Umbilical cord (tissue), 2 donors: ENCODE data around the gene PYHIN1. TPM values are rescaled to one million over a fixed set of nuclear protein-coding genes. Genes with fewer than 3 reads are reported as not detected.

Source experiments
- DNase-seq: peaks from one replicate; pipeline ENCODE4 v3.0.0-alpha.2; 2015; ENCODE audit warnings: low spot score
- total RNA-seq: library from RNA; depleted of rRNA; stranded (reverse); fragments of >200 nt; gene quantifications from one replicate; pipeline ENCODE4 v1.2.3, GENCODE V29; 2014; ENCODE audit warnings: low replicate concordance; ENCODE audit not compliant: insufficient read depth

PYHIN1 gene
- total RNA-seq, result 5.8 TPM

DNA sequence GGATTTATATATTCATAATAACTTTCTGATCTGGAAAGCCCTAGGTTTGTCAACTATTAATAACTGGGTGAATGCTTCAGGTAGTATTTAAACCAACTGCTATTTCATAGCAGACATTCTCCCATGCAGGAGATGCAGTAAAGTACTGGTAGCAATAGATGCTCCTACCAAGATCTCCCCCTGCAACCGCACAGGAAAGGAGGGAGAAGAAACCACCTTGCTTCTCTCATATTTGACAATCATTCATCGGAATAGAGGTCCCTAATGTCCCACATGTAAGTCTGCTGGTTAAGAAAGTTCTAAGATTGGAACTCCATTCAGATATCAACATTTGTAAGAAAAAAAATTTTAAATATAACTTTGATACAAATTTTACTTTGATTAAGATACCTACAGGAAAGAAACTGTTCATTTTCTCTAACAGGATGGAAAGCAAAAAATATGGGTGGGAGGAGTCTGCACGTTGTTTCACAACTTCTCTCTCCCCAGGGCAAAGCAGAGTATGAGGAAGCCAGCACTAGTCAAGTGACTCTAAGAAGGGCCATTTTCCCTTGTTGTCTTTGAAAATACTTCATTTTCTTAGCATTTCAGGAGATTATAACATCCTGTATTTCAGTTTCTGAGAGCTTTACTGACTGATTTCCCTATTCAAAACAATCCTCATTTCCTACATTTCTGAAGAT lies at the start of gene PYHIN1:
Gene PYHIN1, plus strand, starts transcription at position 498 of the 683 bp plus-strand sequence. CDS start 5,359 bp downstream, outside the sequence.
- no peak for DNase-seq

DNA sequence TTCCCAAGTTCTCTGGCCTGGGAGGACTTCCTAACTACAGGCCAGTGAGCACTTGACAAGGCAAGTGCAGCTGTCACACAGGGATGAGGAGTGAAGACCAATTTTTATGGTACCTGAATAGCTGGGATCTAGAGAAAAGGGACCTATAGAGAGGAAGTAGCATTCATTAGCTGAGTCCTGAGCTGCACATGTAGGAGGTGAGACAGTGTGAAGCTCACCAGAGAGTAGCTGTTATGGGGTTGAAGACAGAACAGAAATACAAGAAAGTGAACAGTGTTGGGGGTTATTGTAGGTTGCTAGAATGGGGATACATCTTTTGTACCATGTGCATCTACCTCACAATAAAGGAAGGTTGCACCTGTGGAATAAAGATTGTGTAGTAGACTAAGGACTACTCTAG lies 37.7 kb upstream of the PYHIN1 start:
- DNase-seq, result no peak

DNA sequence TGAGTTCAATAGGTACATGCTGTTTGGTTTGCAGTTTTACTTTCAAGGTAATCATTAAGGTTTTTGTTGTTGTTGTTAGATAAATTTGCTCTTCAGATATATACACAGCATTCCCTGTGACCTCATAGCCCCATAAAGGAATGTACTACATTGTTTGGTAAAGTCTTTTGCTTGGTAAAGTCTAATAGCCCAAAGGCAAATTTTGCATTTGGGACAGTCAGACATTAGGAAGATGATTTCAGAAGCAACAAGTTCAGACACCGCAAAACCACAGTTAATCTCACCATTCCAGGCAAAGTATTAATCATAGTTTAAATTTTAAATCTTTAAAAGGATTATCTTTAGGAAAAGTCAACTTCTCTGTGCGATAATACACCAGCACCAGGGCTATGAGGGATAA lies 32.6 kb upstream of the PYHIN1 start:
- no peak for DNase-seq

DNA sequence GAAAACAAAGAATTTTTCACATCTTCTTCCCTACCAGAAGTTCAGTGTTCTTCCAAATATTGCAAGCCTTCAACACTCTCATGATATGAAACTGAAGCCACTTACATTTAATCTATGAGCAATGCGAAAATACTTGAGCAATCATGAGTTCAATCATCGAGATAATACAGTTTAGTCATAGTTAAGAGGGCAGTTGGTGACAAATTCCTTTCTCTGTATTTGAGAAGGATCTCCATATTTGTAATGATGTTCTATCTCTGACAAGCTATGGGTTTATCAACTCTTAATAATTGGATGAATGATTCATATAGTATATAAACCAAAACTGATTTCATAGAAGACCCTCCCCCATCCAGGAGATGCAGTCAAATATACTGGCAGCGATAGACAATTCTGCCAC lies 29.7 kb upstream of the PYHIN1 start:
- DNase-seq, result no peak

DNA sequence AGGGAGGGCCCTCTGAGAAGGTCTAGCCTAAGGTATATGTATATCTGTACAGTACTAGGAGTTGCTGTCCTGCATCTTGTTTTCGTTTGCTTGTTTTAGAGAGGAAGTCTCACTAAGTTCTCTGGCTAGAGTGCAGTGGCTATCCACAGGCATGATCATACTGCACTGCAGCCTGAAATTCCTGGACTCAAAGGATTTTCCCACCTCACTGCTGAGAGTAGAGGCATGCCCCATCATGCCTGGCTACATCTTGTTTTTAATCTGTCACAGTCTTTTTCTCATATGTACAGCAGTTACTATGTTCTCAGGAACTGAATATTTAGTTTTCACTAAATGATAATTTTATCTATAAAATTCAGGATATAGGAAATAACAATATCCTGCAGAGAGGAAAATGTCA lies 15.3 kb upstream of the PYHIN1 start:
- no peak for DNase-seq

DNA sequence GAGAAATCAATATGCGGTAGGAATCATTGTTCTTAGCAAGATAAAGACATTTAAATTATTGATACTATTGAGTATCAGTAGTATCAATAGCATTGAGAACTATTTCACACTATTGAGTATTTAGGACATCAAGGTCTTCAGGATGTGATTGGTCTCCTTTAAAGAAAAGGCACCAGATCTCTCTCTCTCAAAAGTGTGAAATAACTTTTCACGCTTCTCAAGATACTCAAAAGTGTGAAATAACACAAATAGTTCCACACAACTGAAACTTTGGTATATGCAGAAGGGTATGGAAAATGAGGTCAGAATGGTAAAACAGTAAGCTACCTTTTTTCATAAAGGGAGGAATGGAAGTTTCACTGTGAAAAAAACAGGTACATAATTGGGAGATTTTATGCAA lies 6.7 kb upstream of the PYHIN1 start:
- DNase-seq, result no peak

DNA sequence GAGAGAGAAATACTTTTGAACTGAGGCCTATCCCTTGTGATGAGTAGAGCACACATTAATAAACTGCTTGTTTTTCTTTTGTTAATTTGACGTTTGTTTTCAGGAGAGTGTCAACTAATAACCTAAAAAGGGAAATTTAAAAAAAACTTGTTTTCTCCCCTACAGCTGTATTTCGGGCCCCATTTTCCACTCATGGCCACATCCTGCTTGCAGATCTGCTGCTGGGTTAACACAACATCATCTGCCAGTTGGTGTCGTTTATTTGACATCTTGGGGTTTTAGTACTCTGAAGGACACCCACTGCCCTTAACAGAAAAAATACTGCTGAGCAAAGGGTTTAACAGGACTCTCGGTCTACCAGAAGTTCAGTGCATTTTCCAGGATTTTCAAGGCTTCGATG lies 848 bp upstream of the PYHIN1 start:
- no peak for DNase-seq

DNA sequence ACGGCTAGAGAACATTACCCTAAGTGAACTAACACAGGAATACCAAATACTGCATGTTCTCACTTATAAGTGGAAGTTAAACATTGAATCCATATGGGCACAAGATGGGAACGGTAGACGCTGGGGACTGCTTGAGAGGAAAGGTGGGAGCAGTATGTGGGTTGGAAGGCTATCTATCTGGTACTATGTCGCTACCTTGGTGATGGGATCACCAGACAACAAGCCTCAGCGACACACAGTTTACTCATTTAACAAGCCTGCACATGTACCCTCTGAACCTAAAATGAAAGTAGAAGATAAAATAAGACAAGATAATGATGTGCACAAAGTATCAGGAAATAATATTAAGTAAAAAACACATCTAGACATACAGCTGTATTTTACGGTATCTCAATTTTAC lies 819 bp downstream of the PYHIN1 start:
- DNase-seq, result no peak

DNA sequence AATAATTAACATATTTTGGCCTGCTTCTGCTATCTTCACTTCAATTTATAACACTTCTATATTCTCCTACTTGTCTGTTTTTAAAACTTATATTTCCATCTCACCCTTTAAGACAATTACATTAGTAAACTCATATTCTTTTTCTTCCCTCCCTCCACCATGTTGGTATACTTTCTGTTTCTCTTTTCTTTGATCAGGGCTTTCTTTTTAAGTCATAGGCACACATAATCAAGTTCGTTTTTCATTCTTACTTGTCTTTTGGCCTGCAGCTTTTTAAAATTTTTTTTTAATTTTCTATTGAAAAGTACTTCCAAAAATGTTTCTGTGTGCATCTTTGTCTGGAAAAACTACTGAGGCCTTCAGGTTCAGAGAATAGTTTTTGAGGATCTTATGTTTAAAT lies 2.3 kb downstream of the PYHIN1 start:
- DNase-seq, result no peak

DNA sequence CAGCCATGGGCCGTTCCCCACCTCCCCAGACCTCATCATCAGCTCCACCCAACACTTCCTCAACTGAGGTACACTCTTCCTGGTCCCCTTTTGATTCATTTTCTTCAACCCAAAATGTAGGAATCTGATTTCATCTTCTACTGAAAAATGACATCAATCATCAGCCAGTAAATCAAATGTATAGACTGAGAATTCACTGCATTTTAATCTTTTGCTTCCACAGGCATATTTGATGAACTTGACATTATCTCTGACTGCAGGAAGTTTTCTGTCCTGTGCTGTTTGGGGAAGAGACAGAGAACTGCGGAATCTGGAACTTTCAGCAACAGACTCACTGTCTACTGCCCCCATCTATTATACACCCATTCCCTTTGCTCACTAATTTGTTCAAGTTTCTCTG lies 7.8 kb downstream of the PYHIN1 start:
- DNase-seq, result no peak

DNA sequence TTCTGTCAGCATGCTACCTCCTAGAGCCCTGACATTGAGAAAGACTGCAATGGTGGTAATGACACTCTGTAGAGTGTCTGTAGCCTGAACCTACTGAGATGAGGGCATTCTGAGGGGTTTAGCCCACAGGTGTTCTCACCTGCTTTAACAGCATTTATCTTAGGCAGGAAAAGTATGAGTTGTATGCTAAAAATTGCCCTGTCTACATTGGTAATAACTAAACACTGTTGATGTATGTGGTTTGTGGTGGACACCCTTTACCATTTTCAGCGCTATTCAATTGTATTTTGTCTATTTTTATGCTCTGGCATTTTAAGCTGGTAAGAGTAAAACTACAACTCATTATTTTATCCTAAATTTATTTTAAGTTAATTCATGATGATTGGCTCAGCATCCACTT lies 10.0 kb downstream of the PYHIN1 start:
- no peak for DNase-seq

DNA sequence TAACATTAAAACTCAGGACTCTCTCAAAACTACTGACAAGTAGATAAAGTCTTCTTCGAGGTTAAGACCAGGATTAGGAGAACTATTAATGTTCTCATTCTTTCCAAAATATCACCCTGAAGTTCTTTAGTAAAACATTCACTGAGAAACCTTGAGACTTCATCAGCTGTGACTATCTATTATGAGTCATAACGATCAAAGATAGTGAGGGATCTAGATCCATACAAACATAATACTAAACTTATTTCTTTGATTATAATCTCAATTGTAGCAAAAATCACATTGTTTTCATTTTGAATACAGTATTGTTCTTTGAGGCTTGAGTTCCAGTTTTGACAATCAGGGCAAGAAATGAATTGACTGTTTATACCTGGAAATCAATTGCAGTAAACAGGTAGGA lies 11.1 kb downstream of the PYHIN1 start:
- DNase-seq, result no peak

DNA sequence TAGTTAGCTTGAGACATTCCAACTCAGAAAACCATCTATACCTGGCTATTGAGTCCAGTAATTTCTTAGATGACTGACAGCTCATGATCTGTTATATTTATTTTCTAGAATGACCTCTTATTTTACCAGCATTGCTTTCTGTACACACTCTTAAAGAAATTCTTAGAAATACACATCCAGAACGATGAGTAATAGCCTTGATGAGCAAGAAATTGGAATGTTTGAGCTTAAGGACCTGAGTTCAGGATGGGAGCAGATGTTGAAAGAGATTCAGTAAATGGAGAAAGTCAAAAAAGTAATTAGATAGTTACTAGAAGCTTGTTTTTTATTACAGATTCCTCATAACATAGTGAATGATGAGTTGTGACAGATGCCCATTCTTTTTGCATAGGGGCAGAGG lies 11.7 kb downstream of the PYHIN1 start:
- no peak for DNase-seq

DNA sequence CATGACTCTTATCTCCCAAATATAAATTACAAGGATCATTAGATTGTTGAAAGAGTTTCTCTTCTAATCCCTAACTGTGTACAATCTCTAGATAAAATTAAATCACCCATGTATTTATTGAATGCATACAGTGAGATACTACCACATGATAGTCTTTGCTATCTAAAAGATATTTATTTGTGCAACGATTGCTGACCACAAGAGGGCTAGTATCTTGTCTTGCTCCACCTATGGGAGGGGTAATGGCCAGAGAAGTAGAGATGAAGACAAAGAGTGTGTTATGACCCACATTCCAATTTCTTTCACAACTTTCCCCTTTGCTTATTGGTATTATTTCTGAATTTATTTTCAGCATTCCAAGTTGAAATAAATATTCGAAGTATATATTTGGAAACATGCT lies 13.7 kb downstream of the PYHIN1 start:
- DNase-seq, result no peak

DNA sequence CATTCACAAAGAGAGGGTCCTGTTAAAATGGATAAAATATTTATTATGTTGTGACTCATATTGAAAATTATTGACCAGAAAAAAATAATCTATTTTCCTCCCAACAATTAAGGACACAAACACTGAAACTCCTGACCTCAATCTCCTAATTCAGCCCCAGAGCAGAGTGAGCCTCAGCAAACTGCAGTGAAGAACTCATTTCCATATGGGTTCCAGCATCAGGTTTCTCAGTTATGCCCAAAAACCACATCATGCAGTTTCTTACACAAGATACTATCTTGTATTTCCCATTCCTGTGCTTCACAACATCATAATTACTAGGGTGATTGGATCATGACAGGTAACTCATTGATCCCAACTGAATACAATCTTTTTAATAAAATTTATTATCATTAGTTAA lies 15.4 kb downstream of the PYHIN1 start:
- DNase-seq, result no peak

DNA sequence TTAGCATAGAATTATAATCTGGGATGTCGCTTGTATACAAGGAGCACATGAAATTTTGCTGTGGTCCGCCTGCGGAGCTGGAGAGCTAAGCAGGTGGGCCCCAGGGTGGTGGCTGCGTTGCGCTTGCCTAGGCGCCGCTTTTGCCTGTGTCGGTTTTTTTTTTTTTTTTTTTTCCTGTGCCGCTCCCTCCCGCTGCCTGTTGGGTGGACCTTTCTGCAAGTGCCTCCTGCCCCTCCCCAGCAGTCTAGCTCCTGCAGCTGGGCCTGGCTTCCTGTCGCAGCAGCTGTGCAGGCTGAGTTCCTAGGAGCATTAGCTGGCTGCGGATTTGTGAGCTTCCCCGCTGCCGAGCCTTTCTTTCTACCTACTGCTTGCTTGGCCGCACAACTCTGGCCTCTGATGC lies 20.6 kb downstream of the PYHIN1 start:
- no peak for DNase-seq

DNA sequence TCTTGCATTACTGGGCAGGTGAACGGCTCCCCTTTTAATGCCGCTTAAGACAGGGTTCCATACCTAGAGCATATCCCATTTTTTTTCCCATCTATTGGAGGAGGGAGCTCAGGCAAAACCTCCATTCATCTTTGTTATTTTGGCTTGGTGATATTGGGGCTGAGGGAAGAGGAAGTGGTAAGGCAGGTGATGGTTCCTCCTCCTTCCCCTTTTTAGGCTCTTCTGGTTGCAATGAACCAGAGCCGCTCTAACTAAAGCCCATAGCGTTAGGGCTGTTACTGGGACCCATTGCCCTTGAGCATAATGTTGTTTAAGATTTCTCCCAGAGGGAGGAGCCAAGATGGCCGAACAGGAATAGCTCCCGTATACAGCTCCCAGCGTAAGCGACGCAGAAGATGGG lies 21.1 kb downstream of the PYHIN1 start:
- no peak for DNase-seq

DNA sequence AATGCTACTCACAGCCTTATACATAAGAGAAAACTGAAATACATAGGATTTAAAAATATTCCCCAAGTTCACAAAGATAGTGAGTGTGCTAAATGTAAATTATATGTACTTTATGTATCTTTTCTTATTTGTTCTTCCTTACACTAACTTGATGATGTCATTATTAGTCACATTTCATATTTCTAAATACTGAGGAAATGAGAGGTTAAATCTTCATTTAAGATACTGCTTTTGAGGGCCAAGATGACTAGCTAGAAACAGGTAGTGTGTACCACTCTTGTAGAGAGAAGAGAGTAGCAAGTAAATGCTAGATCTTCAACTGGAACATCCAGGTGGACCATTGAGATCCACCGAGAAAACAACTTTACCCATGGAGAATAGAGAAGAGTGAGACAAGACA lies 29.8 kb downstream of the PYHIN1 start:
- DNase-seq, result no peak

DNA sequence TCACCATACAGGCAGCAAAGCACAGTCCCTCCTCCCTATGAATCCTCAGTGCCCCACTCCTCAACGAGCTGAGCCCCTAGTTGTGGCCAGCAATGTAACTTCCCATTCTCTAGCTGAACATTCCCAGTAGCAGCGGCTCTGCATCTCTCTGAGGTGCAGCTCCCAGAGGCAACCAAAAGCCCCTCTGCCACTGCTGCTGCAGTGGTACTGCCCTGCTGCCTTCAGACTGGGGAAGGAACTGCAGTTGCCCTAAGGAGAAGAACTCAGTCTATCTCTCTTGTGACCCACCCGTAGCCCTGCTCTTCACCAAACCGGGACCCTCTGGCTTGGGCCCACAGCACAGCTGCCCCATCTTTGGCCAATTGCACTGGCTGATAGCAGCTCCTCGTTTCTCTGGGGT lies 31.6 kb downstream of the PYHIN1 start:
- DNase-seq, result no peak

DNA sequence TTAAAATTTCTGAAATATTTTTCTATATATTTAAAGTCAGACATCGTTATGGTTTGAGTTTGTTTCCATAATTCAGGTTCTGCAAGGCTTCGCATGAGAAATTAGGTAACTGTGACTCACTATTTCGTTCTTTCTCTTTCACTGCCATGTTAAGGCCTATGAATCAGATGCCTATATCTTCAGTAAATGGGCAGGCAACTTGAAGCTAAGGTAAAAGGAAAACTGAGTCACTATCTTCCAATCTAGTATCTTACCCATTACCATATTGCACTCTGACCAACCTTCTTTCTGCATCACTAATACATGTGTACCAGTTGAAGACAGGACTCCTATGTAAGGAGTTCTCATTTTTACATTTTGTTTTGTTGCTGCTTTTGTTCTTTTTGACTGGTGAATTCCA lies 37.8 kb downstream of the PYHIN1 start:
- DNase-seq, result no peak

DNA sequence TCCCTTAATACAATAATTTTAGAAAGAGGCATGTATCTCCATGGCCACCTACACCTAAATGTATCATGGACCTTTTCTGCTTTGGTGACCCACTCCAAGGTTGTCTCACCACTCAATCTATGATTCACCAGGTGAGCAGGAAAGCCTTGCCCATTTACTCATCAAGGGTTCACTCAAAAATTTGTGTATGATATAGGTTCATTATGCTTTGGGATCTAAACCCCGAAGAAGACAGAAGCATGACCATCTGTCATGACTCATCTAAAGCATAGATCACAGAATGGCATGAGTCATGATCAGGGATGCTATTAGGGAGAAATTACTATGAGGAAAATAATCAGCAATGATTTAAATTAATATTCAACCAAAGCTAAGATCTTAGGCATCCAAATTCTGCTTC lies 38.5 kb downstream of the PYHIN1 start:
- DNase-seq, result no peak

DNA sequence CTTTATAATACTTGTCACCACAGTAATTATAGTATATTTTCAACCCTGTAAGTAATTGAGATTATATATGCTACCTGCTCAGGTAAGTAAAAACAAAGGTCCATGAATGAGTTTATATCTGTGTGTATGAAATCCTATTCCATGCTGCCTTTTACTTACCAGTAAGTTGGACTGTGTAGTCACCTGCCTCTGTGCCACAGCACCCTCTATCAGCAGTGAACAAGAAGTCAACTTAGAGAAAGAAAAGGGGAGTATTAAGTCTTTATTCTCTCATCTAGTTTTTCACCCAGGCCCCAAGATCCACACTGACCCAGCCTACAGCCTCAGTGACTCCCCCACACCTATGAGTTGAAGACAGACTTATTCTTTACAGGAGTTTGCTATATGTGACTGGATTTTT lies 41.5 kb downstream of the PYHIN1 start:
- no peak for DNase-seq

DNA sequence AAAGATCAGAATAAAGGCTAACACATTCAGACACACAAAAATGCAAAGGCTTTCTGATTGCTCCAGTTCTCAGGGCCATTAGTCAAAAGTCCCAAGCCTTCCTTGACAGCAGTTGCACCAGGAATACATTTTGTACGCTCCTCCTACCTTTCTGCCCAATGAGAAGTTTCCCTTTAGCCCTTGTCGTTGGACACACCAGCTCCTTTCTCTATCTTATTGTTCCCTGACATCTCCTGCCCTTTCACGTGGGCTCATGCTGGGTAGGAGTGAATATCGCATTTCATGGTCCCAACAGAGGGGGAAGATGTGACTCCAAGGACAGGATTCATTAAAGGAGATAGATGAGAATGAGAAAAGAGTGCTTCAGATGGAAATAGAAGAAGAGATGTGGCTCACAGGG lies 44.9 kb downstream of the PYHIN1 start:
- DNase-seq, result no peak

DNA sequence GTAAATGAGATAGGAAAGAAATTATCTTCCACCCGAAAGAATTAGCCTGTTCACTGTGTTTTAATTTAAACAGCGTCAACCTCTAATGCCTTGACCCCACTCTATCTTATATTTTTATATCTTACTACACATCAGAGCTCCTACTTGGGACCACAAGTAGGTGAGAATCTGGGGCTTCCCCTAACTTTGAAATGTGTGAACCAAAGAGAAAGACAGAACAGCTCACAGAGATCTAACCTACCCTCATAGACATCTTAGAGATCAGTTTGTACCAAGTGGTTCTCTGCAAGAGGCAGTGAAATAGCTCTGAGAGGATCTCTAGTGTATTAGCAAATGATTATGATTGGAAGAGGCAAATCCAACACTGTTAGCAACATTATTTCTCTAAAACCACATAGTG lies 47.4 kb downstream of the PYHIN1 start:
- DNase-seq, result no peak
